IPS-NIHi7 (cell line): ENCODE data around the gene DIS3L.
A peak's percentile ranks its signal among the peaks of the same experiment; 100 is the strongest.
"Not testable (repeated sequence)": the region's sequence is repeated elsewhere in the genome, so short reads cannot be mapped to it uniquely, and the experiment has no call there.

Source experiments
- DNase-seq: peaks from one replicate; pipeline ENCODE4 v3.0.0; 2012; ENCODE audit warnings: mixed read lengths; ENCODE audit errors: extremely low spot score

Gene DIS3L

DNA sequence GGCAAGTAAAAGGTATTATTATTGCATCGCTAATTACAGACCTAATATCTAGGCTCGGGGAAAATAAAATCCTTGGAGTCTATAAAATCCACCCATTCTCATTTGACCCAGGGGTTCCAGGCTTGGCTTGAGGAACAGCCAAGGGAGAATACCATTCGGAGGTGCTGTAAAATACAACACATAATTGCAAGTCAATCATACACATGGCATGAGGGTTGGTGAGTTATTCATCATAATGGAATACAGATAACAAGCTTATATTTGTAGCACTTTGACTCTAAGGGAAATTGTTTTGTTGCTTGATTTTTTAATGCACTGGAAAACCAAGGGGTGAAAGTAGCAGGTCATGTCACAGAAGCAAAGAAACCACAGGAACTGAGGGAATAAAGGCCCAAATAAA lies 16.8 kb upstream of the DIS3L start:
- DNase-seq = no peak

DNA sequence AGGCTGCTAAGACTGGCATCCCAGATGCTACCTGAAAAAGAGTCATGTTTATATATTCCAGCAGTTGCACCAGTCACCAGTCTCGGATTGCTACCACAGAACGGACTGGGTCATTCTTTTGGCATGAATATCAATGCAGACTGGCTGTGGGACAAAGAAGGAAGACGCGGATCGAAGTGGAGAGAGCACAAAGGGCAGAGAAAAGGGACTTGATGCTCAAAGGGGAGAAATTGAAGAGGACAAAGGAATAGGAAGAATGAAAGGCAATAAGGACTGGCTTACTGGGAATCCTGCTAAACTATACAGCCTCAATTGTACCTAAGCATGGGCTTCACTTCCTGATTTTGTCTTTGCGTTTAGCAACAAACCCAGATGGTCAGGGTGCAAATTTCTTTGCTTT lies 15.3 kb upstream of the DIS3L start:
- DNase-seq = no peak

DNA sequence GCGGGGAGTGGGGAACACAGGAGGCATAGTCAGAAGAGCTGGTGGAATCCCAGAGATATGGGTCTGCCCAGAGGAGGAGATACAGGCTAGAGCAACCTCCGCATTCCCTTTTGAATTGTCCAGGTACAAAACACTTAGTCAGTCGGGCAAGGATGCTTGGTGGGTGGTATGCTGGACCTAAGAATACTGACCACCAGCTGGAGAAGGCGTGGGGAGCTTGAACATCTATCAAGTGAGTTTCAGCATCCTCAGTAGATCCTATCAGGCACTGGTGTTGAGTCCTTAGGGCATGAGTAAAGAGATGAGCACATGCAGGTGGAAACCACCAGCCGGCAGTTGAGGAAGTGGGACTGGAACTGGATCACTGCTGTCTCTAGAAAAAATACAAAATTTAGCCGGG lies 14.7 kb upstream of the DIS3L start:
- DNase-seq = no peak

DNA sequence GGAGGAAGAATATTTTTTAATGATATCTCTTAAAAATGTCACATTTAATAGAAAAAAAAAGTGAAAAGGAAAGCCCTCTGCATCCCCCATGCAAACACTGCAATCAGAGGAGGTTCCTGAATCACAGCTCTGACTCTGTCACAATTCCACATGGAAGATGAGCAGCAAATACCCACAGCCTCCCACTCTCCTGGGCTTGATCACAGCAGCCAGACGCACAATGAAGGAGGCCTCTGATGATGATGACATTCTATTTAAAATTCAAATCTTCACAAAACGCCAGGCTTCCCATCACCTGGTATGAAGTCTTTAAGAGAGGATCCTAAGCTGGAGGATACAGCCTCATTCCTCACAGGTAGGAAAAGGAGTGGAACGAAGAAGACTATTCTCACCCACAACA lies 9.1 kb upstream of the DIS3L start:
- DNase-seq = no peak

DNA sequence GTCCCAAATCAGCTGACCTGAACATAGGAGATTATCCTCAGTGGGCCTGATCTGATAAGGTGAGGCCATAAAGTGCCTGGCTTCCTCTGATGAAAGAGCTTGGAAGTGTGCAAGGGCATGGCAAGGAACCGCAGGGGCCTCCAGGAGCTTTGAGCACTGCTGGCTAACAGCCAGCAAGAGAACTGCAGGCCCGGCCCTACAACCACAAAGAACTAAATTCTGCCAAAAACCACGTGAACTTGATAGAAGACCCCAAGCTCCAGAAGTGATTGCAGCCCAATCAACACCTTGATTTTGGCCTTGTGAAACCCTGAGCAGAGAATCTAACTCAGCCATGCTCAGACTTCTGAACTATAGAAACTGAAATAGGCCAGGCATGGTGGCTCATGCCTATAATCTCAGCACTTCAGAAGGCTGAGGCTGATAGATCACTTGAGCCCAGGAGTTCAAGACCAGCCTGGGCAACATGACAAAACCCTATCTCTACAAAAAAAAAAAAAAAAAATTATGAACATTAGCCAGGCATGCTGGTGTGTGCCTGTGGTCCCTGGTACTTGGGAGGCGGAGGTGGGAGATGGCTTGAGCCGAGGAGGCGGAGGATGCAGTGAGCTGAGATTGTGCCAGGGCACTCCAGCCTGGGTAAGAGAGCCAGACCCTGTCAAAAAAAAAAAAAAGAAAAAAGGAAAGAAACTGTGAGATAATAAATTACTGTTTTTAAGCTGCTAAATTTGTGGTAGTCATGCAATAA lies 7.7 kb upstream of the DIS3L start:
- no peak for DNase-seq

DNA sequence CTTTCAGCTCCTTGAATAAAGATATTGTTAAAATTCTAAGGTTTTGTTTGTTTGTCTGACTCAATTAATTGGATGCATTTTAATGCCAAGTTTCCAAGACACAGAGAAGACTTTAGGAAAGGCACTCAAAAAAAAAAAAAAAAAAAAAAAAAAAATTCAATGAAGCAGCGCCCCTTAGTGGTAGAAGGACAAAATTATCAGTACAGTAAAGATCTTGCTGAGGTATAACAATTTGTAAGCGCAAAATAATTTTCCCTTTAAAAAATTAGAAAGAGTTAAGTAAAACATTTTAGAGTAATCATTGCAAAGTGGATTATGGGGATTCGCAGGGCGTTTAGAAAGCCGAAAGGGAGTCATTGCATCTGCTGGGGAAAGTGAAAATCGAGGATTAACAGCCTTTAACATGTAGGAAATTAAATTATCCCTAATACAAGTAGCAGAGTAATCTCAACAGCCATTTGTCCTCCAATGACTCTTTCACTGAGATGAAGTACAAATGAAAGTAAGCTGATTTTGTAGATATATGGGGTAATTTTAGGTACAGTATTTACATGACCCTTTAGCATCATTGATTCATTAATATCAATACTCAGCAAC lies 5.8 kb upstream of the DIS3L start:
- peak; percentile 17 for DNase-seq

DNA sequence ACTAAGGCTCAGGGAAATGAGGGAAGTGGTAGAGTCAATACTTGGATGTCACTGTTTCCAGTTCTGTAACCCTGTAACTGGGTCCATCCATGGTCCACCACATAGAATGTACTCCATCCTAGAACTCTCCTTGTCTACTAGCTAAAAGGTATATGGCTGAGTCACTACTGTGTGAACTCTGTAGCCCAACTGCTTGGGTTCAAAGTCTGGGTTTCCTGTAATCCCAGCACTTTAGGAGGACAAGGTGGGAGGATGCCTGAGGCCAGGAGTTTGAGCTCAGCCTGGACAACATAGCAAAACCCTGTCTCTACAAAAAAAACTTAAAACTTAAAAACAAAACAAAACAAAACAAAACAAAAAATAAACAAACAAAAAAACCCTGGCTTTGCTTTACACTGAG lies 5.3 kb upstream of the DIS3L start:
- no peak for DNase-seq

DNA sequence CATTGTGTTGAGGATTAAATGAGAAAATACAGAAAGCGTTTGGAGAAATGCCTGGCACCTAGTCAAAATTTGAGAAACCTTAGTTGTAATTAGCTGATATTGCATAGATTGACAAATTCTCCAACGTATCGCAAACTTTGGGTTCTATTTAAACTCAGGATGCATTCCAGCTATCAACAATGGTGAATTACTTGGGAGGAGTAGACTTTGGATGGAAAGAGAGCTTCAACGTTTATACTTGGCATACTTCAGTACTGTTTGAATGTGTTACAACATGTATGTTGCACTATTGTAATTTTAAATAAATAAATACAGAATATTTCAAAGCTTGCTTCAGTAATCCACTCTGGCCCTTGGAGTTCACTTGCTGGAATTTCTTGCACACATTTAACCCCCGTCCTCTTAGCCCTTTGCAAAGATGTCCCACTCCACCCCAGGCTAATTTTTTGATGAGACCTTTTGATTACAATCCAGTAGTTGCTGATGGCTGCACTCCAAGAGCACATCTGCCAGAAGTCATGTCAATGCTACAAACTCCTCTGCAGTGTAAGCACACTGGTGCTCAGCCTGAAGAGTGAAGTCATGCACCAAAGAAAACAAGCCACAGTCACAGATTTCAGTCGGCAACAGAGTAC lies 4.7 kb upstream of the DIS3L start:
- no peak for DNase-seq

DNA sequence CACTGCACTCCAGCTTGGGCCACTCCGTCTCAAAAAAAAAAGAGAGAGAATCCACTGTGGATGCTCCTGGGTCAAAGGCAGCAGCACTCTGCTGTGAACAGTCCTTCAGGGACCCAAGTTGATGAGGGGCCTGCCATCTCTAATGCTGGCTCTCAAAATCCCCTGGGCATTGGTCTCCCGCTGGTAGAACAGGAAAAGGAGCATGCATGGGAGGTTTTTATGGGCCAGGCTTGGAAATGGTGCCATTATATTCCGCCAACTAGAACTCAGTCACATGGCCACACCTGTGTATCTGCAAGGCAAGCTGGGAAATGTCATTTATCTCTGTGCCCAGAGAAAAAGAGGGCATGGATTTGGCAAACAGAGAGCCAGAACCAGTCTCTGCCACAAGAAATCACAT lies 3.4 kb upstream of the DIS3L start:
- no peak for DNase-seq

DNA sequence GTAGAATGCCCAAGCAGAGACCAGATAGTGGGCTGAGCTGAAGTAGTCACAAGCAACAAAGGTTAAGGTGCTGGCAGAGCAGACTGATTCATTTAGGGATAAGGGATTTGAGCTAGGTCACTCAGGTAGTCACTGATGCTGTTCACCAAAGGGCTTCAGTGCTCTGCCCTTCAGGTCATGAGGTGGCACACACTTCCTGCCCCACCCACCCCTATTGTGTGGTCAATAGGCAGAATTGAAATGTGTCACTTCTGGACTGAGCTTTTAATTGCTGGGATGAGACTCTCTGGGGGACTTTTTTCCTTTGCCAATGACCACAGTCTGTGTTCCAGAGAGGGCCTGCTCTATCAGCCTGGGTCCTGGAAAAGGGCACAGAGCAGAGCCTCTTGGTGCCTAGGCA lies 2.9 kb upstream of the DIS3L start:
- no peak for DNase-seq

DNA sequence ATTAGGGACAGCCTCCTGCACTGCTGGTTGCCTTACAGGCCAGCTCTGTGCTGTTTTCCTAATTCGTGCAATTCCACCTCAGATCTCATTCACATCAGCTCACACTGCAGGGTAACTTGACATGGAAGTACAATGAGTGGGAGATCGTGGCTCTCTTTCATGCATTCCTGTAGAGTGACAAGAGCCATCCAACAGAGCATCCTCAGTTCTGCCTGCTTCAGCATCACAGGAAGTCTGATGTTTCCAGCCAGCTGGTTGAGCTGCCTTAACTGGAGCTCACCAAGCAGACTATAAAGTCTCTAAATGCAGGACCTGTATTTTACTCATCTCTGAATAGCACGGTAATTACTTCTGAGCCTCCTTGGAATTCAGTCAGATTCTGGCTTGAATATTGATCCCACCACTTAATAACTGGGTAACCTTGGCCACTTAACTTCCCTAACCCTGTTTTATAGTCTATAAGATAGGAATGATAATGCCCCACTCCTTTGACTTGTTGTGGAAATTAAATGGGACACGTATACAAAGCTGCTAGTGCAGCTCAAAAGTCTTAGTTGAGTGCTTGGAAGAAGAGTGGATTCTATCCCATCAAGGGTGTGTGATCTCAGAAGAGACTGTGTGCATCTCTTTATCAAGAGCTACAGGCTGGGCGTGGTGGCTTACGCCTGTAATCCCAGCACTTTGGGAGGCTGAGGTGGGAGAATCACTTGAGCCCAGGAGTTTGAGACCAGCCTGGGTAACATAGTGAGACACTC lies 1.4 kb upstream of the DIS3L start:
- no peak for DNase-seq

DNA sequence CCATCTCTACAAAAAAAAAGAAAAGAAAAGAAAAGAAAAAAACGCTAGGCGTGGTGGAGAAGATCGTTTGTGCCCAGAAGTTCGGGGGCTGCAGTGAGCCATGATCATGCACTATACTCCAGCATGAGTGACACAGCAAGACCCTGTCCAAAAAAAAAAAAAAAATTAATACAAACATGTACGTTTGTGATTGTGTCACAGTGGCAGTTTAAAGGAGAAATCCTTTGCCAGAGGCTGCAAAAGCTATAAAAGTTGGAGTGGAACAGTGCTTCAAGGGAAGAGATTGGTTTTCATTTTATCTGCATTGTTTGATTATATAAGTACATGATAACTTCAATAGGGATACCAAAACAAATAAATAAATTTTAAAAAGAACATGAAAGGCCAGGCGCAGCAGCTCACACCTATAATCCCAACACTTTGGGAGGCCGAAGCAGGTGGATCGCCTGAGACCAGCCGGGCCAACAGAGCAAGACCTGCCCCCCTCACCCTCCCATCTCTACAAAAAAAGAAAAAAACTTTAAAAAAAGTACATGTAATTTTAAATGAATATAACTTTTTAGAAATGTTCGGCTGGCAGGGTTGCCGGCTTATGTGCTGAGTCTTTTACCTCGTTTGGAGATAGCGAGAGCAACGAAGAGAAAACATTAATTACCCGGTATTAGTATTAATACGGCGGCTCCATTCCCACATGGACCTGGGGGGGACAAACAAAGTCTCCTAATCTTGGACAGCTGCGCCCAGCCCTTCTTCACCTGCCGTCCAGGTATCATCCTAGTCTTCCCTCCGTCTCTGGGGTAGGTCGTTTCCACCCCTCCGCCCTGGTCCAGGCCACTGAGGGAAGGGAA lies 573 bp upstream of the DIS3L start:
- DNase-seq = no peak

DNA sequence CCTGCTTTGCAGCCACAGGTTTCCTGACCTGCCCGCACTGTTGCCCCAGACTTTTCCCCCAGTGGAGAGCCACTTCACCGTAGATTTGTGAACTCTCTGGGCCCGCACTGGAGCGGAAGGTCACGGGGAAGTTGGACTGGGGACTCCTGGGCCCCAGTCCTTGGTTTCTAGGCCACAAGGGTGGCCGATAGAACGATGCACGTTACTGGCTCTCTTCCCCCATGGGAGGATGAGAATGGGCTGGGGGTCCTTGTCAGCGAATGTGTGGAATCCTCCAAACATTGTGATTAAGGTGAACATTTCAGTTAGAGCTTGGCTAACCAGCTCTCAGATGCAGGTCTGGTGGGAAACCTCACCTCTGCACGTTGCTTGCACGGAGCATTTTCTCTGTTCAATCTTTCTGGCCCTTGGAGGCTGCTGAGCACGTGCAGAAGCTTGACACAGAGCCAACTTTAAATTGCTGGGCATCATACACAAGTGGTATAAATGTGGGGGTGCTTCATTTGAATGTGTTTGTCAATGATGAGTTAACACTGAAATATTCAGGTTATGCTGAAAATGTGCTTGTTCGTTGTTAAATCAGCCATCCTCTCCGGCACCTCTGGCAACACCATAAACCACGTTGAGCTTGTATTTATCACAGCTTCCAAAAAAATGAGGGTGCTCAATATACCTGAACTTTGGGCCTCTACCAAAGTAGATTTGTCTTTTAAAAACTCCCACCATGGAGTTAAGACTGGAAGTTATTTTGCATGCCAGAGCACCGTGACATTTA lies 976 bp downstream of the DIS3L start:
- peak; percentile 27 for DNase-seq

DNA sequence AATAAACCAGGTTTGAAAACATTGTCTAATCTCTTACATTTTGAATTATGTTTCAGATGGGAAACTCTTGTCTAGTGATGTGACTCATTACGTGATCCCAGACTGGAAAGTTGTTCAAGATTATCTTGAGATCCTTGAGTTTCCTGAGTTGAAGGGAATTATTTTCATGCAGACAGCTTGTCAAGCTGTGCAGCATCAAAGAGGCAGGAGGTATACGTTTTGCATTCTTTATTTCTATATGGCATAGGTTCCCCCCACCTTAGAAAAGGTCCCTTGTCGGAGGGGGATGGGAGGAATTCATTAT lies 1.5 kb downstream of the DIS3L start:
- DNase-seq = no peak

DNA sequence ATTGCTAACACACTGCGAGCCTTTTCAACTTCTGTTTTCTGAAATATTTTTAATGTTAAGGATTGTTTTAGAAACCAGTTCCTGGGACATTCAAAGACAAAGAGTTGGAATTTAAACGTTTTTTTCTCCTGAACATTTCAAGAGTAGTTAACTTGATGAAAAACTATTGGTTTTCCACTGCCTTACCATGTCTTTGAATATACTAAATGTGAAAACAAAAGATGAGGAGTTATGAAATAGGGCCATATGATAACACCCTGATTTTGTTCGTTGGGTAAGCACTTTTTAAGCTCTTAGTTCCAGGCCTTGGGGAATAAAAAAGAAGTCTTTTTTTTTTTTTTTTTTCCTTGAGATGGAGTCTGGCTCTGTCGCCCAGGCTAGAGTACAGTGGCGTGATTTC lies 2.8 kb downstream of the DIS3L start:
- no peak for DNase-seq

DNA sequence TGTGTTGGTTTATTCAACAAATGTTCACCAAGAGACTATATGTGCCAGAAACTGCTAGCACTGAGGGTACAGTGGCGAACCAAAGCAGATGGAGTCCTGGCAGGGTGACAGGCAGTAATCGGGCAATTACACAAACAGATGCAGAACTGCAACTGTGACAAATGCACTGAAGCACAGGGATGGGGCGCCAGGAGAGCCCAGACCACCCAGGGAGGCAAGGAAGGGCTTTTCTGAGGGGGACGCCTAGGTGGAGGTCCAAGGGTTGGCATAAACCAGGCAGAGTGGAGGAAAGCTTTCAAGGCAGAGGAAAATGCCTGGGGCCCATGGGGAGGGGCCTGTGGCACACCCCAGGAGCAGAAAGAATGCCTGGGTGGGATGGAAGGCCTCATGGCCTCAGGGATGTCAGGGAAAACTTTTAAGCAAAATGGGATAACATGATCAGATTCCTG lies 5.5 kb downstream of the DIS3L start:
- peak; percentile 13 for DNase-seq

DNA sequence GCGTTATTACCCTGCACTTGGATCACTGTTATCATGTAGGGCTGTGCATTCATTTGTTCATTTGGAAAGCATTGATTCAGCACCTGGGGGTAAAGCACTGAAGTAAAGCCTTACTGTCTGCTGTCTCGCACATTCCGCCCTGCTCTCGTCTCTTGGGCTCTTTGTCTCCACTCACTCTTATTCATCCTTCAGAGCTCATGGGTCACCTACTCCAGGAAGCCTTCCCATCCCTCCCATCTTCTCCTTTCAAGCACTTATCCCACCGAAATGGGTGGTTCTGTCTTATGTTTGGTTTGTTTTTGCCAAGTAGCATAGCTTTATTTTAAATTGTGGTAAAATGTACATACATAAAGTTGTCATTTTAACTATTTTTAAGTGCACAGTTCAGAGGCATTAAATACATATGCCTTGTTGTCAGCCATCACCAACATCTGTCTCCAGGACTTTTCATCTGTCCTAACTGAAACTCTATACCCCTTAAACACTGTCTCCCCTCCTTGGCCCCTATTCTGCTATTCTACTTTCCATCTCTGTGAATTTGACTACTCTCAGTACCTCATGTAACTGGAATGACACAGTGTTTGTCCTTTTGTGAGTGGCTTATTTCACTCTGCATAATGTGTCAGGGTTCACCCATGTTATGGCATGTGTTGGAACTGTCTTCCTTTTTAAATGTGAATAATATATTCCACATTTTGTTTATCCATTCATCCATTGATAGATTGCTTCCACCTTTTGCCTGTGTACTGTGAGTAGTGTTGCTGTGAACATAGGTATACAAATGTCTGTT lies 9.3 kb downstream of the DIS3L start:
- no peak for DNase-seq

DNA sequence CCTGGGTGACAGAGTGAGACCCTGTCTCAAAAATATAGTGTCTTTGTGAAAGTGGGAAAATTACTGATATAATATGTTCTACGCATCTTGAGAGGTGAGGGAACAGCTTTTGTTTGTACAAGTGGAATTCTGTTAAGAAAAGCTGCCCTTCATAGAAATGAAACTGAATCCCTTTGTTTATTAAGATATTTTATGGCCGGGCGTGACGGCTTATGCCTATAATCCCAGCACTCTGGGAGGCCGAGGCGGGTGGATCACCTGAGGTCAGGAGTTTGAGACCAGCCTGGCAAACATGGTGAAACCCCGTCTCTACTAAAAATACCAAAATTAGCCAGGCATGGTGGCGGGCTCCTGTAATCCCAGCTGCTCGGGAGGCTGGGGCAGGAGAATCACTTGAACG lies 11.1 kb downstream of the DIS3L start:
- DNase-seq = not testable (repeated sequence)

DNA sequence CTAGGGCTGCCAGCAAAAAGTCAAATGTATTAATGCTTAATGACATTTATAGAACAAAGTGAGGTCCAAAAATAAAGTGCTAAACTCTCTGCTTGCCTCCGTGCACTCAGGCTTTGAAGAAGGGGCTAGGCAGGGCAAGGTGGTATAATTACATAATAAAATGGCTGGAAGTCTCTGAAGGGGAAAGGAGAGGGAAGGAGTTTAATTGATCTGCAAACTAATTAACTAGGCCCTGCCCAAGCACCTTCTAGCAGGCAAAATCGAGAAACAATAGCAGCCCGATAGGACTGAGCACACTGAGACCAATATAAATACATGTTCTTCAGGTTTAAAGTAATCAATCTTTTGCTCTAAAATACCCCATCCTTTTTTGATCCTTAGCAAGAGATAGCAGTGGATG lies 13.0 kb downstream of the DIS3L start:
- DNase-seq = no peak

DNA sequence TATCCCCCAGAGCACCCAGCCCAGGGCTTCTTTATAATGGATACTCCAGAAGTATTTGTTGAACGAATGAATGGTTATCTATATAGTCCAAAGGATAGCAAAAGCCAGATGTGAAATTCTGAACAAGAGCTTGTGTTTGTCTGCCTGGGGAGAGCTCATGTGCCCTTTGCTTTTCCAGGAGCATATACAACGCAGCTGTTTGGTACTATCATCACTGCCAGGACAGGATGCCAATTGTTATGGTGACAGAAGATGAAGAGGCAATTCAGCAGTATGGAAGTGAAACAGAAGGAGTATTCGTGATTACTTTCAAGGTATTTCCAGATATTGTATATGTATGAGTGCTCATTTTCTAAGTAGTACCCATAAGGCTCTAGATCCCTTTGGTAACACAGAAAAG lies 15.2 kb downstream of the DIS3L start:
- DNase-seq = no peak
